Trophoblast cell (in vitro differentiated cells and primary cell): ENCODE data around the gene PPL.
A peak's percentile ranks its signal among the peaks of the same experiment; 100 is the strongest.

Experiments
- DNase-seq, 2 donors: peaks; one replicate each; pipeline ENCODE4 v3.0.0-alpha.2; 2016
- H2AFZ ChIP-seq: 2 replicates; pipeline ENCODE4 v1.6.1; 2013; ENCODE audit warnings: low read length, moderate library complexity, mild to moderate bottlenecking; ENCODE audit not compliant: insufficient read depth, poor library complexity
- H2AK5ac ChIP-seq: 2 replicates; pipeline ENCODE4 v1.6.1; 2013; ENCODE audit warnings: mild to moderate bottlenecking, low read length
- H2BK120ac ChIP-seq: 2 replicates; pipeline ENCODE4 v1.6.1; 2013; ENCODE audit warnings: low read length, mild to moderate bottlenecking, moderate library complexity; ENCODE audit not compliant: insufficient read depth, poor library complexity
- H2BK12ac ChIP-seq: 2 replicates; pipeline ENCODE4 v1.6.1; 2013; ENCODE audit warnings: mild to moderate bottlenecking, low read length, moderate library complexity
- H2BK5ac ChIP-seq: 2 replicates; pipeline ENCODE4 v1.6.1; 2013; ENCODE audit warnings: low read length, low read depth, moderate library complexity, mild to moderate bottlenecking; ENCODE audit not compliant: poor library complexity
- H3K14ac ChIP-seq: 2 replicates; pipeline ENCODE4 v1.6.1; 2013; ENCODE audit warnings: mild to moderate bottlenecking, low read length
- H3K18ac ChIP-seq: 2 replicates; pipeline ENCODE4 v1.6.1; 2013; ENCODE audit warnings: mild to moderate bottlenecking, low read length
- H3K23ac ChIP-seq: 2 replicates; pipeline ENCODE4 v1.6.1; 2013; ENCODE audit warnings: low read length
- H3K27ac ChIP-seq: 2 replicates; pipeline ENCODE4 v1.5.1; 2013; ENCODE audit warnings: low read depth, mild to moderate bottlenecking, inconsistent platforms, low read length, moderate library complexity
- H3K27me3 ChIP-seq: 2 replicates; pipeline ENCODE4 v1.6.1; 2013; ENCODE audit warnings: inconsistent platforms, mild to moderate bottlenecking, low read length, moderate library complexity; ENCODE audit not compliant: insufficient read depth
- H3K36me3 ChIP-seq, 2 experiments: 1 replicate in 1 of 2; 2 replicates in 1 of 2; pipeline ENCODE4 v1.6.1; 2013; ENCODE audit warnings: low read length in 2 of 2, mild to moderate bottlenecking in 2 of 2, moderate library complexity in 1 of 2; ENCODE audit not compliant: insufficient read depth in 2 of 2, control insufficient read depth in 1 of 2
- H3K4ac ChIP-seq: 2 replicates; pipeline ENCODE4 v1.6.1; 2013; ENCODE audit warnings: low read depth, mild to moderate bottlenecking, low read length, moderate library complexity
- H3K4me1 ChIP-seq, 2 experiments: 1 replicate in 1 of 2; 2 replicates in 1 of 2; pipeline ENCODE4 v1.6.1; 2013; ENCODE audit warnings: low read length in 2 of 2, mild to moderate bottlenecking in 2 of 2, moderate library complexity in 1 of 2; ENCODE audit not compliant: insufficient read depth in 2 of 2, control insufficient read depth in 1 of 2
- H3K4me2 ChIP-seq: 2 replicates; pipeline ENCODE4 v1.6.1; 2013; ENCODE audit warnings: inconsistent platforms, mild to moderate bottlenecking, low read length, moderate library complexity
- H3K4me3 ChIP-seq: 2 replicates; pipeline ENCODE4 v1.5.1; 2013; ENCODE audit warnings: mild to moderate bottlenecking, low read depth, low read length, inconsistent platforms
- H3K79me1 ChIP-seq: one replicate; pipeline ENCODE4 v1.6.1; 2013; ENCODE audit warnings: low read length
- H3K79me2 ChIP-seq: 2 replicates; pipeline ENCODE4 v1.6.1; 2013; ENCODE audit warnings: low read length, mild to moderate bottlenecking; ENCODE audit not compliant: control insufficient read depth, insufficient read depth, poor library complexity
- H3K9ac ChIP-seq: 2 replicates; pipeline ENCODE4 v1.6.1; 2013; ENCODE audit warnings: mild to moderate bottlenecking, low read length
- H3K9me3 ChIP-seq: 2 replicates; pipeline ENCODE4 v1.6.1; 2013; ENCODE audit warnings: low read depth, mild to moderate bottlenecking, control low read depth, inconsistent platforms, low read length; ENCODE audit not compliant: insufficient read depth
- H4K12ac ChIP-seq: 2 replicates; pipeline ENCODE4 v1.6.1; 2013; ENCODE audit warnings: low read depth, mild to moderate bottlenecking, low read length, moderate library complexity
- H4K8ac ChIP-seq: 2 replicates; pipeline ENCODE4 v1.6.1; 2013; ENCODE audit warnings: low read depth, mild to moderate bottlenecking, low read length, moderate library complexity
- H4K91ac ChIP-seq: one replicate; pipeline ENCODE4 v1.6.1; 2013; ENCODE audit warnings: low read depth, mild to moderate bottlenecking, low read length, moderate library complexity
- WGBS: extraction: QIAGEN DNeasy Blood & Tissue Kit; methylation state at CpG from one replicate; pipeline ENCODE4 v1.1.7; 2013; ENCODE audit warnings: missing lambda C conversion rate; ENCODE audit not compliant: insufficient read length, insufficient coverage; ENCODE audit errors: extremely low coverage; 5-methylcytosine and 5-hydroxymethylcytosine counted together

PPL gene

DNA sequence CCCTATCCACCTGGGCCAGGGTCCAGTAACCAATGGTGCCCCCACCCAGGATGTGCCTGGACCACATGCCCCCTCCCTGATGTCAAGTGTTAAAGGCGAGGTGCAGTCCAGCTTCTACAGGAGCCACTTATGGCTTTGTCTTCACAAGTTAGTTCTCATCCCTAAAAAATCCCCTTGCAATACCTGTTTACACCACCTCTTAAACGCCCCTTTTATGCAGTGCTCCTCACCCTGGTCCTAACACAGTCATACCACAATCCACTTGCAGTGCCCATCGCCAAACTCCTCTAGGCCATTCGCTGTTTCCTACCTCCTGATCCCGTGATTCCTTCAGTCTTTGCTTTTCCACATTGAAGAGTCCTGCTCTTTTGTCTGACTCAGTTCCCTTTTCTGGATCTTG, 97.0 kb downstream of the PPL start:
- Histone ChIP-seq H4K91ac (no peak overlapping the region), H2BK120ac (no peak overlapping the region), H3K23ac (no peak overlapping the region), H3K4me2 (no peak overlapping the region), H2BK5ac (no peak overlapping the region), H3K27ac (no peak overlapping the region), H3K27me3 (no peaks in the 10 kb centered on the region), H3K36me3 (peaks cover 46 to 56% of the 10 kb centered on the region in 2 experiments), H2BK12ac (no peak overlapping the region), H2AK5ac (no peak overlapping the region), H3K79me2 (no peaks in the 10 kb centered on the region), H3K9me3 (no peaks in the 10 kb centered on the region), H4K8ac (no peak overlapping the region), H3K4ac (no peak overlapping the region), H3K4me3 (no peak overlapping the region), H2AFZ (no peak overlapping the region), H4K12ac (no peak overlapping the region), H3K4me1 (no peaks in the 10 kb centered on the region), H3K14ac (no peak overlapping the region), H3K79me1 (no peaks in the 10 kb centered on the region), H3K9ac (peak overlapping the region; percentile 66), H3K18ac (no peak overlapping the region)
- no CpG with 5 or more reads among the region's 5 CpGs for WGBS
- no peak for DNase-seq

DNA sequence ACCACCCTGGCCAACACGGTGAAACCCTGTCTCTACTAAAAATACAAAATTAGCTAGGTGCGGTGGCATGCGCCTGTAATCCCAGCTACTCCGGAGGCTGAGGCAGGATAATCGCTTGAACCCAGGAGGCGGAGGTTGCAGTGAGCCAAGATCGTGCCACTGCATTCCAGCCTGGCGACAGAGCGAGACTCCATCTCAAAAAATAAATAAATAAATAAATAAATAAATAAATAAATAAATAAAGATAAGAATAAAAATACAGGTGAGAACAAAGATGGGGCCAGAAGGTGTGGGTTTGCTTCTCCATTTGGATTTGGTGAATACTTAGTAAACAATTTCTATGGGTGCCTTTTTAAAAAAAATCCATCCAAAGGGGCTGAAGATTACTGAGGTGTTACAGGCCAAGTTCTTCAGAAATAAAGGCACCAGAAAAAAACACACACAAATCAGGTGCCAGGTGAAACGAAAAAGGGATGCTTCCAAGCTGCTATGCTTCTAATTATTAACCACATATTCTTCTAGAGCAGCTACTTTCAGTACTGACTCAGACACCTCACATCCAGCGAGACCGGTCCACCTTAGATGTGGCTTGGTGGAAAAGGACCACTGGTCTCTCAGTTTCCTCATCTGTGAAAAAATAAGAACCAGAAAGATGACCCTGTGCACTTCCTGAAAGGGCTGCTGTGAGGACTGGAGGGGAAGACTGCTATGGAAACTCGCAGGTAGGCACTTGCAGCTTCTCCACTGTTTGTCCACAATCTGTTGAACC, 99.0 kb downstream of the PPL start:
- Histone ChIP-seq H3K9ac (no peak overlapping the region), H3K79me2 (no peaks in the 10 kb centered on the region)

DNA sequence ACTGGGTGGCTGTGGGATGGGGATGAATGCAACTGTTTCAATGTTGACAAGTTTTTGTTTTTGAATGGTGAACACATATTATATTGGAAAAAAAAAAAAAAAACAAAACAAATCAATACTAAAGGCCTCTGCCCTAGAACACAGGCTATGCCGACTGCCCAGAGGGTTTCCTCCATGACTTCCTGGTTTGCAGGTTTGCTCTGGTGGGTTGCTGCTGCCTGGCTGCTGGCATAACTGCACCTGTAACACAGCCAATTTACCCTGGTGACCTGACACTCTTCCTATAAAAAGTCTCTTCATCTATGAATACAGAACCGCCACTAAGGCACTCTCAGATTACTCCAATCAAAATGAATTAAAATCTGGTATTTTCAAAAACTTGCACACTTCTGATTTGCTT, 100.2 kb downstream of the PPL start:
- Histone ChIP-seq H2BK120ac (no peak overlapping the region), H4K8ac (no peak overlapping the region), H2AK5ac (no peak overlapping the region), H3K79me1 (no peaks in the 10 kb centered on the region), H3K23ac (no peak overlapping the region), H2BK5ac (no peak overlapping the region), H3K9me3 (no peaks in the 10 kb centered on the region), H3K4me1 (no peaks in the 10 kb centered on the region), H4K12ac (no peak overlapping the region), H3K9ac (no peak overlapping the region), H2BK12ac (no peak overlapping the region), H3K4me2 (no peak overlapping the region), H3K4ac (no peak overlapping the region), H3K36me3 (peaks cover 39 to 60% of the 10 kb centered on the region in 2 experiments), H3K27me3 (no peaks in the 10 kb centered on the region), H4K91ac (no peak overlapping the region), H3K27ac (no peak overlapping the region), H3K4me3 (no peak overlapping the region), H2AFZ (no peak overlapping the region), H3K79me2 (no peaks in the 10 kb centered on the region), H3K18ac (no peak overlapping the region), H3K14ac (no peak overlapping the region)
- no CpG with 5 or more reads among the region's 2 CpGs for WGBS
- DNase-seq, result no peak

More for the DNA sequence above, 99.0 kb downstream of the PPL start:
- no peaks in the 10 kb centered on the region for H3K4me1 ChIP-seq
- H4K8ac ChIP-seq, result no peak overlapping the region
- no peak overlapping the region for H4K91ac ChIP-seq
- H3K27ac ChIP-seq, result no peak overlapping the region
- H3K79me1 ChIP-seq, result no peaks in the 10 kb centered on the region
- no peak overlapping the region for H2BK120ac ChIP-seq
- no peaks in the 10 kb centered on the region for H3K27me3 ChIP-seq
- no peak overlapping the region for H3K23ac ChIP-seq
- H2BK12ac ChIP-seq, result no peak overlapping the region
- H3K4me2 ChIP-seq, result no peak overlapping the region
- DNase-seq, result no peak
- H3K18ac ChIP-seq, result no peak overlapping the region
- H3K36me3 ChIP-seq, result peaks cover 46 to 59% of the 10 kb centered on the region in 2 experiments
- H2BK5ac ChIP-seq, result no peak overlapping the region
- no peaks in the 10 kb centered on the region for H3K9me3 ChIP-seq
- H3K4me3 ChIP-seq, result no peak overlapping the region
- no peak overlapping the region for H4K12ac ChIP-seq
- H2AFZ ChIP-seq, result no peak overlapping the region
- no peak overlapping the region for H3K14ac ChIP-seq
- no peak overlapping the region for H2AK5ac ChIP-seq
- H3K4ac ChIP-seq, result no peak overlapping the region
- WGBS, result no CpG with 5 or more reads among the region's 13 CpGs

DNA sequence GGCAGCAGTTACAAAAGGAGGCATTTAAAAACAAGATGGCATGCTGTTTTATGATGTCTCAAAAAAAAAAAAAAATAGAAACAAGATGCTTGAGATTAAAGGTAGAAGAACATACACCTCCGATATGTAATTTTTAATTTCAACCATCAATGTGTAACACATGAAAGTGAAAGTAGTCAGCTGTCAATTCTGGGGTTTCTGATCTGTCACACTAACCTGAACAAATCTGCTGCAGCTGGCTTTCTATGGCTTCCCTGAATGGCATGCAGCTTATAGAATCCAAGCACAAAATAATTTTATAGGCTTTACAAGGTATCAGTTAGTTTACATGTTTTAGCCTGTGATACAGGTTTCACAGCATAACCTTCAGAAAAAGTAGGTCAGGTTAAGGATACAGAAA, 103.4 kb downstream of the PPL start:
- Histone ChIP-seq H3K14ac (no peak overlapping the region), H3K36me3 (peaks cover 47 to 61% of the 10 kb centered on the region in 2 experiments), H2BK120ac (no peak overlapping the region), H2AFZ (no peak overlapping the region), H3K18ac (no peak overlapping the region), H3K9me3 (no peaks in the 10 kb centered on the region), H3K4me1 (peaks cover 4% of the 10 kb centered on the region in 2 experiments), H3K79me1 (no peaks in the 10 kb centered on the region), H3K9ac (no peak overlapping the region), H3K79me2 (no peaks in the 10 kb centered on the region), H2BK5ac (no peak overlapping the region), H4K91ac (no peak overlapping the region), H2BK12ac (no peak overlapping the region), H3K23ac (no peak overlapping the region), H3K4me3 (no peak overlapping the region), H3K27me3 (no peaks in the 10 kb centered on the region), H3K4ac (no peak overlapping the region), H3K4me2 (no peak overlapping the region), H3K27ac (no peak overlapping the region), H4K8ac (no peak overlapping the region), H2AK5ac (no peak overlapping the region), H4K12ac (no peak overlapping the region)
- DNase-seq, result no peak
- no CpG with 5 or more reads among the region's 1 CpG for WGBS
